GM12878 (cell line): ENCODE results near the gene POLR3G. TPM values are rescaled to one million over a fixed set of nuclear protein-coding genes. Genes with fewer than 3 reads are reported as not detected.

Source experiments
- ATAC-seq: fragments of 200-7000 bp; cut with Tn5 transposase; 3 replicates; pipeline ENCODE4 v1.9.1; 2020; ENCODE audit warnings: mild to moderate bottlenecking, moderate library complexity
- BruUV-seq: library from RNA; stranded (reverse); fragments of 400-500 nt; replicated peaks from 2 replicates; lab custom pipeline; 2021; lab: Mats Ljungman, UMichigan
- CTCF ChIA-PET: fragments of 300-600 bp; sonication (Branson Sonifier 250); formaldehyde crosslinking; extraction: SDS; loops from one replicate; lab custom pipeline; 2021; ENCODE audit warnings: inconsistent platforms; lab: Yijun Ruan, JAX
- POLR2A ChIA-PET: fragments of 350-600 bp; formaldehyde crosslinking; extraction: SDS; loops from one replicate; lab custom pipeline; 2021; ENCODE audit warnings: inconsistent platforms; lab: Charles Lee
- RAD21 ChIA-PET: fragments of 300-600 bp; sonication (Branson Sonifier 250); formaldehyde crosslinking; loops from one replicate; lab custom pipeline; 2023; ENCODE audit warnings: antibody characterized with exemption; ENCODE audit not compliant: unreplicated experiment; lab: Charles Lee
- SMC1A ChIA-PET: fragments of 300-600 bp; sonication (Branson Sonifier 250); formaldehyde crosslinking; loops from one replicate; lab custom pipeline; 2023; ENCODE audit not compliant: unreplicated experiment, uncharacterized antibody; lab: Charles Lee
- DNase-seq: peaks from one replicate; pipeline ENCODE4 v3.0.0-alpha.2; 2011; ENCODE audit warnings: low read depth, low spot score
- FAIRE-seq: peaks from 3 replicates; lab custom pipeline; 2011; peaks lifted over from hg19 to GRCh38; lab: Jason Lieb, UNC
- H2AFZ ChIP-seq: 2 replicates; pipeline ENCODE4 v1.6.0; 2011; ENCODE audit warnings: low read depth, low read length, control low read depth; ENCODE audit not compliant: control insufficient read depth
- H3K27ac ChIP-seq: 2 replicates; pipeline ENCODE4 v1.5.1; 2011; ENCODE audit warnings: control low read depth; ENCODE audit not compliant: control insufficient read depth, insufficient read depth
- H3K27me3 ChIP-seq, 2 experiments: replicated peaks in 1 of 2; 2 replicates each; pipeline versions ENCODE4 v1.6.0 to v1.6.1; 2011; ENCODE audit warnings: low read length in 1 of 2; ENCODE audit not compliant: control insufficient read depth in 2 of 2, insufficient read depth in 2 of 2
- H3K36me3 ChIP-seq, 2 experiments: 2 replicates each; pipeline ENCODE4 v1.5.1; 2011; ENCODE audit warnings: low read length in 1 of 2; ENCODE audit not compliant: control insufficient read depth in 2 of 2, insufficient read depth in 2 of 2
- H3K4me1 ChIP-seq: 2 replicates; pipeline ENCODE4 v1.6.1; 2011; ENCODE audit warnings: mild to moderate bottlenecking, low read length, moderate library complexity, mixed read lengths; ENCODE audit not compliant: control insufficient read depth, insufficient read depth
- H3K4me2 ChIP-seq: 2 replicates; pipeline ENCODE4 v1.6.0; 2011; ENCODE audit warnings: control low read depth; ENCODE audit not compliant: control insufficient read depth, insufficient read depth
- H3K4me3 ChIP-seq: fragments of 200-600 bp; sonication (generic); 2 replicates; pipeline ENCODE4 v1.5.1; 2016
- H3K79me2 ChIP-seq: 2 replicates; pipeline ENCODE4 v1.6.0; 2011; ENCODE audit warnings: low read length; ENCODE audit not compliant: control insufficient read depth, insufficient read depth
- H3K9ac ChIP-seq: 2 replicates; pipeline ENCODE4 v1.8.0; 2011; ENCODE audit warnings: low read length, control low read depth, mixed read lengths; ENCODE audit not compliant: control insufficient read depth, insufficient read depth
- H3K9me3 ChIP-seq: replicated peaks from 3 replicates; pipeline ENCODE4 v1.5.1; 2011; ENCODE audit warnings: mild to moderate bottlenecking, low read length; ENCODE audit not compliant: control insufficient read depth, insufficient read depth
- H4K20me1 ChIP-seq: 2 replicates; pipeline ENCODE4 v1.6.0; 2011; ENCODE audit not compliant: control insufficient read depth, insufficient read depth
- ATF2 ChIP-seq: IDR thresholded peaks from 2 replicates; pipeline ENCODE4 v1.6.1; 2012; ENCODE audit warnings: low read length, inconsistent platforms
- BCLAF1 ChIP-seq: fragments of 450-650 bp; IDR thresholded peaks from 2 replicates; pipeline ENCODE4 v1.6.1; 2017; ENCODE audit warnings: antibody characterized with exemption, mild to moderate bottlenecking, moderate library complexity
- CBX3 ChIP-seq: fragments of 200-600 bp; sonication (generic); IDR thresholded peaks from 2 replicates; pipeline ENCODE4 v1.6.1; 2016; ENCODE audit warnings: low read depth, borderline replicate concordance
- IRF4 ChIP-seq: IDR thresholded peaks from 2 replicates; pipeline ENCODE4 v1.6.1; 2011; ENCODE audit warnings: low read depth, low read length
- JUNB ChIP-seq: IDR thresholded peaks from 2 replicates; pipeline ENCODE4 v1.6.1; 2016; ENCODE audit warnings: antibody characterized with exemption, mild to moderate bottlenecking
- KDM1A ChIP-seq: fragments of 200-600 bp; sonication (generic); IDR thresholded peaks from 2 replicates; pipeline ENCODE4 v1.6.1; 2016; ENCODE audit warnings: borderline replicate concordance
- PAX5 ChIP-seq: IDR thresholded peaks from 2 replicates; pipeline ENCODE4 v1.6.1; 2011; ENCODE audit warnings: low read depth, low read length, borderline replicate concordance
- PKNOX1 ChIP-seq: fragments of 450-650 bp; IDR thresholded peaks from 2 replicates; pipeline ENCODE4 v1.6.1; 2016; ENCODE audit warnings: mild to moderate bottlenecking
- POU2F2 ChIP-seq: IDR thresholded peaks from 3 replicates; pipeline ENCODE4 v1.6.1; 2011; ENCODE audit warnings: low read depth, mild to moderate bottlenecking, low read length, borderline replicate concordance
- SMAD5 ChIP-seq: IDR thresholded peaks from 2 replicates; pipeline ENCODE4 v1.6.1; 2016; ENCODE audit warnings: antibody characterized with exemption, low read depth
- YY1 ChIP-seq: IDR thresholded peaks from 2 replicates; pipeline ENCODE4 v1.6.1; 2011; ENCODE audit warnings: low read depth, mild to moderate bottlenecking, low read length
- WGBS: methylation state at CpG from one replicate; pipeline ENCODE4 v1.1.6; 2016; ENCODE audit warnings: low lambda C conversion rate; ENCODE audit not compliant: insufficient replicate concordance, insufficient coverage; ENCODE audit errors: missing lambda C conversion rate; 5-methylcytosine and 5-hydroxymethylcytosine counted together
- in situ Hi-C: fragments of 300-500 bp; cut with MboI; formaldehyde crosslinking; loops from 9 replicates; pipeline ENCODE4 v1.14.3; 2018; ENCODE audit warnings: mixed read lengths
- intact Hi-C: fragments of 100-400 bp; cut with micrococcal nuclease; formaldehyde crosslinking; loops from one replicate; pipeline ENCODE4 v1.14.2; 2022; ENCODE audit not compliant: unreplicated experiment
- polyA plus RNA-seq, 11 experiments: library from polyadenylated mRNA; depleted of rRNA in 4 of 11; unstranded in 6 of 11; stranded (reverse) in 5 of 11; fragments of >200 nt; fragmentation: Nextera tagmentation in 4 of 11; fragmentation: Illumina TruSeq in 1 of 11; extraction: Ambion mirVana in 4 of 11; extraction: Trizol in 1 of 11; gene quantifications; 1 replicate in 1 of 11; 2 replicates in 10 of 11; pipeline versions ENCODE4 v1.2.1 to v1.2.3, GENCODE V29; 2011 to 2016; ENCODE audit warnings: inconsistent platforms in 2 of 11, missing spikeins in 2 of 11, low read depth in 1 of 11
- total RNA-seq, 4 experiments: library from RNA; depleted of rRNA in 3 of 4; stranded (reverse); fragments of >200 nt in 3 of 4; fragmentation: Illumina TruSeq in 1 of 4; extraction: Trizol in 1 of 4; gene quantifications; 2 replicates each; pipeline versions ENCODE4 v1.2.1 to v1.2.3, GENCODE V29; 2013 to 2021

The POLR3G gene
- total and polyA plus RNA-seq, 10 of the 15 experiments (the other 5 are each of a cell fraction or from before 2014, with no cell fraction given): 15.2 to 50.9 (median 27.5) TPM

GRCh38 chr5:90547072-90547536 lies 72.4 kb downstream of the POLR3G start (continued):
- TF ChIP-seq KDM1A (no peak), PKNOX1 (no peak), BCLAF1 (no peak), SMAD5 (no peak)

GRCh38 chr5:90548069-90548593 lies 73.5 kb downstream of the POLR3G start:
- no peak overlapping the region for H3K4me3 ChIP-seq
- ChIA-PET POLR2A (no interaction called here), CTCF (interaction anchor here (1.0 to 1.4 kb wide), 4 partner anchors 56 to 235 kb away, joined by 3 to 6 read pairs (median 4); no protein-coding TSS in a partner anchor), SMC1A (no interaction called here), RAD21 (no interaction called here)
- 9% methylated on average over 5 of the region's 5 CpGs for WGBS
- no peak for TF ChIP-seq CBX3
- peak; percentile 70 for TF ChIP-seq JUNB
- no peak for TF ChIP-seq PAX5
- peak; percentile 46; the same call in 1 of the 3 replicates for TF ChIP-seq POU2F2
- 0 out of 2 replicates have a peak, but pooled peaks have one; percentile 23 for TF ChIP-seq YY1
- TF ChIP-seq IRF4: peak; percentile 85
- no peak for TF ChIP-seq ATF2
- no peak overlapping the region for H3K9ac ChIP-seq
- no peak overlapping the region for H2AFZ ChIP-seq
- no peaks in the 10 kb centered on the region for H4K20me1 ChIP-seq
- no peak overlapping the region for H3K4me2 ChIP-seq
- in situ Hi-C loops: no loop called here
- H3K36me3 ChIP-seq: no peaks in the 10 kb centered on the region
- BruUV-seq: no TSS peak
- FAIRE-seq (no peak), ATAC-seq (peak; percentile 67; the same call in 2 of the 3 replicates), DNase-seq (no peak)
- H3K27me3 ChIP-seq: no peaks in the 10 kb centered on the region; a peak in 2 of 4 replicates
- no peaks in the 10 kb centered on the region for H3K9me3 ChIP-seq
- no peaks in the 10 kb centered on the region for H3K4me1 ChIP-seq
- intact Hi-C loops: no loop called here
- no peaks in the 10 kb centered on the region for H3K79me2 ChIP-seq
- H3K27ac ChIP-seq: no peak overlapping the region
